ENCODE data around the gene CAB39L.

CAB39L gene

GRCh38 chr13:49271264-49271663, 172.6 kb downstream of the CAB39L start:
- no peak for DNase-seq

- DNase-seq, result no peak
Measured at GRCh38 chr13:49265822-49266221, 178.0 kb downstream of the CAB39L start.

GRCh38 chr13:49262634-49263033, 181.2 kb downstream of the CAB39L start:
- DNase-seq, result no peak

DNA sequence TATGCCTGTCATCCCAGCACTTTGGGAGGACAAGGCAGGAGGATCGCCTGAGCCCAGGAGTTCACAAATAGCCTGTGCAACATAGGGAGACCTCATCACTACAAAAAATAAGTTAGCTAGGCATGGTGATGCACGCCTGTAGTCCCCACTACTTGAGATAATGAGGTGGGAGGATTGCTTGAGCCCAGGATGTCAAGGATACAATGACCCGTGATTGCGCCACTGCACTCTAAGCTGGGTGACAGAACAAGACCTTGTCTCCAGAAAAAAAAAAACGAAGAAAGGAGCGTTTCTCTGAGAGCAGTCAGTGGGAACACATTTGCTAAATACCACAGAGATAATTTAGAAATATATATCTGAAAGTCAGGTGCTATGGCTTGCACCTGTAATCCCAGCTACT, 184.3 kb downstream of the CAB39L start:
- DNase-seq, result no peak

All from NCI-H1436 (cell line).